ENCODE data around the gene PRCD.
"Not testable (repeated sequence)": the region's sequence is repeated elsewhere in the genome, so short reads cannot be mapped to it uniquely, and the experiment has no call there.

PRCD gene

DNA sequence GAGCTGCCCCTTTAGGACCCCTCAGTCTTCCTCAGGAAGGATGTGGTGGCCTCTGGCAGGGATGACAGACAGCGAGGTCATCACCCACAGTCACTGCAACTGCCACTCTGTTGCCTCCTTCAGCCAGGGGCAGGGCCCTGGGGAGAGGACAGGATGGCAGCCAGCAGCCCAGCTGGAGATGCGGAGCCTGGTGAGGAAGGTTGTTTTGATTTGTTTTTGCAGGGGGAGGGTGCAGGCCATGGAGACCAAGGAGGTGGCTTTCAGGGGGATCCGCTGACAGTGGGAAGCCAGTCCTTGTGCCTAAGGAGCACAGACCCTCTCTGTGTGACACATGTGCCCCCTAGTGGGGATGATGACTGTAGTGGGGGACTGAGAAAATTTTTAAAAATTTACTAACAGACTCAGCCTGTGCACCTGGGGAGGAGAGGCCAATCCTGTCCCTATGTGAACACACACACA, 7.4 kb downstream of the PRCD start:
- intact Hi-C loops (cut with DNase I), result no loop called here
- DNase-seq, result peak; percentile 50 to 93 (median 80)

GRCh38 chr17:76547642-76548202, 7.9 kb downstream of the PRCD start:
- no peak for DNase-seq
- intact Hi-C loops (cut with DNase I), result no loop called here

DNA sequence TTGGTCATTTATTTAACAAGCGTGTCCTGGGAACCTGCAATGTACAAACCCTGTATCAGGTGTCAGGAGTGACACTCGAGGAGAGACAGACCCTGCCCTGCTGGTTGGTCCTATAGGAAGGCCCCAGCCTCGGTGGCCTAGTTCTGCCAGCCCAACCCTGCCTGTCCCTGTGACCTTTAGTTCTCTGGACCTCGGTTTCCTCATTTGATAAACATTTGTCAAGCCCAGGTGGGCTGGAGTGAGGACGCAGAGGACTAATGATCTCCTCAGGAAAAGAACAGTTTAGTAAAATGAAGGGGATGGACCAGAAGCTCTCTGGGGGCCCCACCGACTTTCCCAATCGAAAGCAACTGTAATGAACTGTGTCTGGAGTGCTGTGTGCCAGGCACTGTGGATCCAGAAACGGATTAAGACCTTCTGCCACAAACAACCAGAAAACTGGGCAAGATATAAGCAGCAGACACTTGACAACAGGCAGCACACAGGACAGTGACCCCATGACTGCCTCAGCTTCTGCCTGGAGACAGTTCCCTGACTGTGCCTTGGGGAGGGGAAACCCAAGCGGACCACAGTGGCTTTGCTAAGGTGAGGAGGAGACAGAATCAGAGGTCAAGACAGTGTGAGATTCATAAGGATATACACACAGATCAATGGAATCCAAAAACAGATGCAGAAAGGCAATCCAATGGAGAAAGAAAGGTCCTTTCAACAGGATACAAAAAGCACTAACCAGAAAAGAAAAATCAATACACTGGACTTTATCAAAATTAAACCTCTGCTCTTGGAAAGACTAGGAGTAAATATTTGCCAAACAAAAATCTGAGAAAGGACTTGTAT, 8.8 kb downstream of the PRCD start:
- DNase-seq, result peak in 1 of 42 donors; percentile 37
- intact Hi-C loops (cut with DNase I), result no loop called here

- intact Hi-C loops (cut with DNase I), result no loop called here
- no peak for DNase-seq
Observed at GRCh38 chr17:76549215-76549518, 9.3 kb downstream of the PRCD start.

DNA sequence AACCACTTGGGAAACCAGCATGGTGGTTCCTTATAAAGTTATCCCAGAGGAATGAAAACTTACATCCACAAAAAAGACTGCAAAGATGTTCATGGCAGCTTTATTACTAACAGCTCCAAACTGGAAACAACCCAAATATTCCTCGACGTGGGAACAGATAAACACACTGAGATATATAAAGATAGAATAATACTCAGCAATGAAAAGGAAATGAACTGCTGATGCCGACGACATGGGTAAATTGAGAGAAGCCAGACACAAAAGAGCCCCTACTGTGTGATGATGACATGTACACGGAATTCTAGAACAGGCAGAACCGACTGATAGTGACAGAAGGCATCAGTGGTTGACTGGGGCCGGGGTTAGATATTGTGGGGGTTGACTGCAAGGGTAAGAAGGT, 9.7 kb downstream of the PRCD start:
- no peak for DNase-seq
- intact Hi-C loops (cut with DNase I), result no loop called here

GRCh38 chr17:76550712-76551615, 11.1 kb downstream of the PRCD start:
- intact Hi-C loops (cut with DNase I), result loop anchor here (10.0 kb wide), 1 partner anchor 74 kb away; no protein-coding TSS in a partner anchor
- peak in 1 of 42 donors; percentile 9 for DNase-seq

DNA sequence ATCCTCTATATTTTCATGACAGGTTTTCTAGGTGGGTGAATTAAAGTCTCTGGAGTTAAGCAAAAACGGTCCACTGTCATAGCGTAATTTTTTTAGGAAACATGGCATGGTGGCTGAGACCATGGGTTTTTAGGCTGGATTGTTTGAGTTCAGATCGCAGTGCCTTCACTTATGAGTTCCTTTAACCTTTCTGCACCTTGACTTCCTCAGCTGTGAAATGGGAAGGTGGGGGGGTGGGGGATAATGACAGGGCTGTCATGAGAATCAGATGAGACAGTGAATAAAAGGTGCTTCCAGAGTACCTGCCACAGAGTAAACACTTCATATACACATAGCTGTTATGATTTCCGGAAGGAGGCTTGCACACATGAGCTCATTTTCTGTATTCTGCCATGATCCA, 11.8 kb downstream of the PRCD start:
- intact Hi-C loops (cut with DNase I), result loop anchor here (10.0 kb wide), 1 partner anchor 73 kb away; no protein-coding TSS in a partner anchor
- no peak for DNase-seq

- intact Hi-C loops (cut with DNase I), result loop anchor here (10.0 kb wide), 1 partner anchor 71 kb away; no protein-coding TSS in a partner anchor
- no peak for DNase-seq
Observed at GRCh38 chr17:76553178-76553908, 13.5 kb downstream of the PRCD start.

GRCh38 chr17:76554131-76554530, 14.3 kb downstream of the PRCD start:
- intact Hi-C loops (cut with DNase I), result loop anchor here (10.0 kb wide), 1 partner anchor 71 kb away; no protein-coding TSS in a partner anchor
- peak in 40 of 42 donors; percentile 37 to 88 (median 72) for DNase-seq

- no peak for DNase-seq
- intact Hi-C loops (cut with DNase I), result loop anchor here (10.0 kb wide), 1 partner anchor 68 kb away; no protein-coding TSS in a partner anchor
Observed at GRCh38 chr17:76556765-76557367, 17.0 kb downstream of the PRCD start.

- peak; percentile 85 to 98 (median 93) for DNase-seq
- intact Hi-C loops (cut with DNase I), result loop anchor here (10.0 kb wide), 1 partner anchor 67 kb away; no protein-coding TSS in a partner anchor
Observed at GRCh38 chr17:76557368-76558197, 17.7 kb downstream of the PRCD start.

- intact Hi-C loops (cut with DNase I), result loop anchor here (10.0 kb wide), 1 partner anchor 66 kb away; no protein-coding TSS in a partner anchor
- peak in 9 of 42 donors; percentile 21 to 75 (median 54) for DNase-seq
Observed at GRCh38 chr17:76558198-76559095, 18.6 kb downstream of the PRCD start.

DNA sequence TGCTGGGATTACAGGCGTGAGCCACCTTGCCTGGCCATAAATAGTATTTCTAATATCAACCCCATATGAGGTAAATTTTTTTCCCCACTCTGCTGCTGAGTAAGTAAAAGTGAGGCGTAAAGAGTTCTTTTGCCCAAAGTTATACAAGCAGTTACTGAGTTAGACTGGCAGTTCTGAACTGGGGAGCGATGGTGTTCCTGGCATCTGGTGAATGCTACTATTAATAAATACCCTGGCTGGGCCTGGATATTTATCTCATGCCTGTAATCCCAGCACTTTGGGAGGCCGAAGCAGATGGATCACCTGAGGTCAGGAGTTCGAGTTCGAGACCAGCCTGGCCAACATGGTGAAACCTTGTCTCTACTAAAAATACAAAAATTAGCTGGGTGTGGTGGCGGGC, 19.6 kb downstream of the PRCD start:
- DNase-seq, result not testable (repeated sequence)
- intact Hi-C loops (cut with DNase I), result loop anchor here (10.0 kb wide), 1 partner anchor 65 kb away; no protein-coding TSS in a partner anchor

GRCh38 chr17:76560036-76560876, 20.4 kb downstream of the PRCD start:
- intact Hi-C loops (cut with DNase I), result no loop called here
- no peak for DNase-seq

- intact Hi-C loops (cut with DNase I), result no loop called here
- no peak for DNase-seq
Observed at GRCh38 chr17:76560877-76561221, 21.0 kb downstream of the PRCD start.
